K562 (cell line): ENCODE measurements around the gene ADAM10. TPM values are rescaled to one million over a fixed set of nuclear protein-coding genes. Genes with fewer than 3 reads are reported as not detected.
A peak's percentile ranks its signal among the peaks of the same experiment; 100 is the strongest.

Source experiments
- ATAC-seq: fragments of 200-7000 bp; cut with Tn5 transposase; 3 replicates; pipeline ENCODE4 v1.9.1; 2020; ENCODE audit warnings: moderate library complexity
- BruUV-seq: library from RNA; stranded (reverse); fragments of 400-500 nt; replicated peaks from 2 replicates; lab custom pipeline; 2021; lab: Mats Ljungman, UMichigan
- CTCF ChIA-PET: fragments of 300-600 bp; formaldehyde crosslinking; extraction: SDS; loops from one replicate; lab custom pipeline; 2021; ENCODE audit warnings: low intra/inter-chr PET ratio; lab: Yijun Ruan, JAX
- POLR2A ChIA-PET: fragments of 300-600, 350-650 bp; sonication (Branson Sonifier 250); formaldehyde crosslinking; extraction: SDS; loops from one replicate; lab custom pipeline; 2021; ENCODE audit warnings: antibody characterized with exemption, inconsistent platforms; lab: Yijun Ruan, JAX
- DNase-seq, 4 experiments: peaks; one replicate each; pipeline versions ENCODE4 v3.0.0 to v3.0.0-alpha.2; 2011 to 2018; ENCODE audit warnings: low spot score in 3 of 4, mixed read lengths in 3 of 4; ENCODE audit errors: extremely low read depth in 1 of 4
- FAIRE-seq: peaks from 2 replicates; lab custom pipeline; 2011; peaks lifted over from hg19 to GRCh38; lab: Jason Lieb, UNC
- H2AFZ ChIP-seq: 2 replicates; pipeline ENCODE4 v1.6.0; 2011; ENCODE audit warnings: low read depth, low read length, control low read depth, inconsistent platforms
- H3K27ac ChIP-seq: fragments of 200-600 bp; 3 replicates; pipeline ENCODE4 v1.8.0; 2011; ENCODE audit warnings: low read depth, mild to moderate bottlenecking, control low read depth, inconsistent platforms, low read length, moderate library complexity, mixed read lengths; ENCODE audit errors: extremely low read depth
- H3K27me3 ChIP-seq, 2 experiments: fragments of 300-600 bp in 1 of 2; 2 replicates in 1 of 2; 3 replicates in 1 of 2; pipeline versions ENCODE4 v1.6.0 to v1.8.0; 2011; ENCODE audit warnings: inconsistent platforms in 2 of 2, low read length in 2 of 2, mild to moderate bottlenecking in 1 of 2, mixed read lengths in 1 of 2, moderate library complexity in 1 of 2; ENCODE audit not compliant: control insufficient read depth in 2 of 2, insufficient read depth in 2 of 2
- H3K36me3 ChIP-seq: fragments of 300-600 bp; 3 replicates; pipeline ENCODE4 v1.8.0; 2011; ENCODE audit warnings: mild to moderate bottlenecking, low read length, inconsistent platforms; ENCODE audit not compliant: control insufficient read depth, insufficient read depth
- H3K4me1 ChIP-seq, 2 experiments: fragments of 200-600 bp in 1 of 2; replicated peaks in 1 of 2; 2 replicates in 1 of 2; 3 replicates in 1 of 2; pipeline versions ENCODE4 v1.5.1 to v1.8.0; 2011; ENCODE audit warnings: inconsistent platforms in 2 of 2, low read length in 2 of 2, mild to moderate bottlenecking in 1 of 2, mixed read lengths in 1 of 2, moderate library complexity in 1 of 2; ENCODE audit not compliant: control insufficient read depth in 2 of 2, insufficient read depth in 2 of 2
- H3K4me2 ChIP-seq: 2 replicates; pipeline ENCODE4 v1.6.1; 2011; ENCODE audit warnings: low read length, control low read depth, inconsistent platforms, mixed read lengths; ENCODE audit not compliant: insufficient read depth
- H3K4me3 ChIP-seq: fragments of 200-600 bp; sonication (generic), shearing (Covaris generic); 2 replicates; pipeline ENCODE4 v1.5.1; 2016; ENCODE audit warnings: control low read depth, inconsistent platforms
- H3K79me2 ChIP-seq: fragments of 200-600 bp; 3 replicates; pipeline ENCODE4 v1.8.0; 2011; ENCODE audit warnings: low read length, inconsistent platforms; ENCODE audit not compliant: control insufficient read depth, insufficient read depth
- H3K9ac ChIP-seq, 2 experiments: 2 replicates each; pipeline versions ENCODE4 v1.6.0 to v1.6.1; 2011; ENCODE audit warnings: low read depth in 2 of 2, low read length in 2 of 2, control low read depth in 1 of 2, inconsistent platforms in 1 of 2, mild to moderate bottlenecking in 1 of 2, mixed read lengths in 1 of 2; ENCODE audit not compliant: insufficient read depth in 1 of 2
- H3K9me1 ChIP-seq: one replicate; pipeline ENCODE4 v1.6.0; 2011; ENCODE audit warnings: inconsistent platforms, mild to moderate bottlenecking, low read length, moderate library complexity; ENCODE audit not compliant: control insufficient read depth, insufficient read depth
- H3K9me3 ChIP-seq: replicated peaks from 2 replicates; pipeline ENCODE4 v1.5.1; 2011; ENCODE audit warnings: low read depth, low read length, inconsistent platforms; ENCODE audit not compliant: control insufficient read depth, insufficient read depth
- H4K20me1 ChIP-seq: replicated peaks from 2 replicates; pipeline ENCODE4 v1.6.1; 2011; ENCODE audit warnings: low read length, inconsistent platforms, mixed read lengths; ENCODE audit not compliant: control insufficient read depth, insufficient read depth
- CTCF ChIP-seq, 3 experiments: IDR thresholded peaks in 2 of 3; conservative IDR thresholded peaks in 1 of 3; 2 replicates each; pipeline ENCODE4 v1.5.1; 2011 to 2012; ENCODE audit warnings: low read length in 3 of 3, mild to moderate bottlenecking in 3 of 3, control low read depth in 2 of 3, improper control_type of control experiment in 1 of 3, inconsistent platforms in 1 of 3, low read depth in 1 of 3, mixed read lengths in 1 of 3, moderate library complexity in 1 of 3; ENCODE audit not compliant: insufficient read depth in 2 of 3
- GABPB2 ChIP-seq: fragments of 250-450 bp; sonication (Bioruptor Pico); conservative IDR thresholded peaks from 2 replicates; pipeline ENCODE4 v1.5.1; 2021; ENCODE audit warnings: mild to moderate bottlenecking
- NFATC3 ChIP-seq: fragments of 450-650 bp; IDR thresholded peaks from 2 replicates; pipeline ENCODE4 v1.6.1; 2017; ENCODE audit warnings: mild to moderate bottlenecking
- NR2F6 ChIP-seq: fragments of 450-650 bp; formaldehyde crosslinking; IDR thresholded peaks from 2 replicates; pipeline ENCODE4 v1.4.0; 2020; ENCODE audit warnings: mild to moderate bottlenecking
- NR3C1 ChIP-seq: sonication (generic); formaldehyde crosslinking; IDR thresholded peaks from 2 replicates; pipeline ENCODE4 v1.8.1; 2022; ENCODE audit warnings: missing genetic modification reagents
- PRMT5 ChIP-seq: sonication (generic); formaldehyde crosslinking; IDR thresholded peaks from 2 replicates; pipeline ENCODE4 v1.5.0; 2020; ENCODE audit warnings: missing genetic modification reagents
- ZNF212 ChIP-seq: fragments of 450-650 bp; formaldehyde crosslinking; IDR thresholded peaks from 2 replicates; pipeline ENCODE4 v1.4.0; 2020; ENCODE audit warnings: mild to moderate bottlenecking
- ZNF274 ChIP-seq: IDR thresholded peaks from 2 replicates; pipeline ENCODE4 v1.6.1; 2011; ENCODE audit warnings: low read depth, mild to moderate bottlenecking, low read length, moderate library complexity, borderline replicate concordance
- ZSCAN32 ChIP-seq: fragments of 450-650 bp; formaldehyde crosslinking; IDR thresholded peaks from 2 replicates; pipeline ENCODE4 v1.4.0; 2020; ENCODE audit warnings: mild to moderate bottlenecking, moderate library complexity
- WGBS: fragments of 100-300 bp; shearing (Covaris generic); methylation state at CpG from one replicate; pipeline ENCODE4 v1.1.6; 2016; ENCODE audit warnings: low coverage, mixed read lengths; ENCODE audit not compliant: insufficient coverage; ENCODE audit errors: missing lambda C conversion rate; 5-methylcytosine and 5-hydroxymethylcytosine counted together
- in situ Hi-C: fragments of 300-500 bp; cut with MboI; formaldehyde crosslinking; loops from 4 replicates; pipeline ENCODE4 v1.15.0; 2018; ENCODE audit warnings: inconsistent platforms, mixed read lengths
- intact Hi-C: fragments of 100-400 bp; cut with micrococcal nuclease; formaldehyde crosslinking; loops from 2 replicates; pipeline ENCODE4 v1.14.2; 2022
- polyA plus RNA-seq, 8 experiments: library from polyadenylated mRNA; depleted of rRNA in 4 of 8; stranded (reverse) in 5 of 8; unstranded in 3 of 8; fragments of >200 nt; fragmentation: Nextera tagmentation in 2 of 8; fragmentation: Illumina TruSeq in 1 of 8; extraction: Ambion mirVana in 2 of 8; extraction: Trizol in 1 of 8; gene quantifications; 2 replicates each; pipeline versions ENCODE4 v1.2.1 to v1.2.3, GENCODE V29; 2011 to 2014; ENCODE audit warnings: inconsistent platforms in 1 of 8, missing spikeins in 1 of 8
- total RNA-seq, 7 experiments: library from RNA; depleted of rRNA in 6 of 7; stranded (reverse); fragments of >200 nt in 6 of 7; fragmentation: Illumina TruSeq in 2 of 7; extraction: Trizol in 2 of 7; gene quantifications; 2 replicates each; pipeline versions ENCODE4 v1.2.1 to v1.2.3, GENCODE V29; 2011 to 2021; ENCODE audit warnings: low replicate concordance in 1 of 7
- TF ChIP-seq, protein P1 (sequence below): IDR thresholded peaks from 2 replicates; pipeline ENCODE4 v1.6.1; 2012; ENCODE audit warnings: low read depth, low read length, improper control_type of control experiment, borderline replicate concordance
- TF ChIP-seq, protein P2 (sequence below): sonication (generic); formaldehyde crosslinking; IDR thresholded peaks from 2 replicates; pipeline ENCODE4 v1.8.1; 2023; ENCODE audit warnings: mild to moderate bottlenecking, missing genetic modification reagents

ADAM10 gene
- total and polyA plus RNA-seq, 9 of the 15 experiments (the other 6 are each of a cell fraction or from before 2014, with no cell fraction given), result 11.9 to 152 (median 57.3) TPM

DNA sequence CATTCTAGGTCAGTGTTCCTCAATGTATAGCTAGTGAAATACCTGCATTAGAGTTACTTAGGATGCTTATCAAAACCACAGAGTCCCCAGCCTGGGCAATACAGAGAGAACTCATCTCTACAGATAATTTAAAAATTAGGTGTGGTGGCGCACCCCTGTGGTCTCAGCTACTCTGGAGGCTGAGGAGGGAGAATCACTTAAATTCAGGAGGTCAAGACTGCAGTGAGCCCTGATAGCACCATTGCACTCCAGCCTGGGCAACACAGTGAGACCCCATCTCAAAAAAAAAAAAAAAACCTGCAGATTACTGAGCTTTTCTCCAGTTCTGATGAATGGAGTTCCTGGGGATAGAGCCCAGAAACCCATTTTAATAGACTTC lies 11.5 kb upstream of the ADAM10 start (continued):
- TF ChIP-seq, protein P1, sequence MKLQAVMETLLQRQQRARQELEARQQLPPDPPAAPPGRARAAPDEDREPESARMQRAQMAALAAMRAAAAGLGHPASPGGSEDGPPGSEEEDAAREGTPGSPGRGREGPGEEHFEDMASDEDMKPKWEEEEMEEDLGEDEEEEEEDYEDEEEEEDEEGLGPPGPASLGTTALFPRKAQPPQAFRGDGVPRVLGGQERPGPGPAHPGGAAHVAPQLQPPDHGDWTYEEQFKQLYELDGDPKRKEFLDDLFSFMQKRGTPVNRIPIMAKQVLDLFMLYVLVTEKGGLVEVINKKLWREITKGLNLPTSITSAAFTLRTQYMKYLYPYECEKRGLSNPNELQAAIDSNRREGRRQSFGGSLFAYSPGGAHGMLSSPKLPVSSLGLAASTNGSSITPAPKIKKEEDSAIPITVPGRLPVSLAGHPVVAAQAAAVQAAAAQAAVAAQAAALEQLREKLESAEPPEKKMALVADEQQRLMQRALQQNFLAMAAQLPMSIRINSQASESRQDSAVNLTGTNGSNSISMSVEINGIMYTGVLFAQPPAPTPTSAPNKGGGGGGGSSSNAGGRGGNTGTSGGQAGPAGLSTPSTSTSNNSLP, result no peak
- no peak for TF ChIP-seq ZSCAN32
- no peak for TF ChIP-seq NFATC3

DNA sequence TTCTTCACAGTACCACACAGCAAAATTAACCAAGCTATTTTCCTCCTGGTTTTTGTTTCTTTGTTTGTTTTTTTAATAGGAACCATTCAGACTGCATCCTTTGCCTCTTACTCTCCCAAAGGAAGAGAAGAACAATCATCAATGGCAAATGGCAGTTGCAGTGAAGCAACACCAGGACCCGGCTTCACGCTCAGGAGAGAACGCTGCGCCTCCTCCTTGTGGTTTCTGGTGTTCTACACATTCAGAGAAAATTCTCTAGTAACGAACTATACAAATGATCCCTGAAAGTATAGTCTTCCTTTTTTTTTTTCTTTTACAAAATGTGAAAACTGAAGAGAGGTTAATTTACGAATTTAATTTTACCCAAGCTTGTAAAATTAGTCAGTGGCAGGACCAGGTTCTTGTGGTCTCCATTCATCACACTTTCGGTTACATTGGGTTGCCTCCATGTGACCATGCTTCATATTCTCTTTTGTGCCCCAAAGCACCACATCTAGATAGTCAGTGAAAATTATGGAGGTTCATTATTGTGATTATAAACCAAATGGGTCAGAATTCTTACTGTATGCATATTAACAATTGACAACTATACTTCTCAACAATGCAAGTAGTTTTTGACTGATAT lies 11.0 kb upstream of the ADAM10 start:
- Histone ChIP-seq H3K79me2 (no peaks in the 10 kb centered on the region), H4K20me1 (no peaks in the 10 kb centered on the region), H3K4me2 (no peak overlapping the region), H3K9me1 (no peaks in the 10 kb centered on the region), H3K27ac (no peak overlapping the region), H3K9me3 (peaks cover 2% of the 10 kb centered on the region), H3K27me3 (no peaks in the 10 kb centered on the region), H3K36me3 (no peaks in the 10 kb centered on the region), H2AFZ (no peak overlapping the region), H3K4me1 (no peaks in the 10 kb centered on the region), H3K9ac (no peak overlapping the region), H3K4me3 (no peak overlapping the region)
- intact Hi-C loops, result no loop called here
- POLR2A ChIA-PET, result interaction anchor here (0.9 to 1.9 kb wide), 3 partner anchors 9 to 11 kb away, joined by 3 to 5 read pairs (median 4); partner anchors contain the start of gene MINDY2
- WGBS, result 73% methylated on average over 7 of the region's 7 CpGs
- in situ Hi-C loops, result no loop called here
- TF ChIP-seq CTCF (IDR thresholded peaks at IDR 0.05 in 2 of 3, conservative IDR thresholded peaks at IDR 0.05 in 1 of 3; ENCODE audit: insufficient read depth in 2 of 3, low read depth in 1 of 3, low read length in 3 of 3) (peak in 2 of 3 experiments; percentile 8 to 11; a peak in 1 of 6 replicates), ZNF274 (no peak), ZNF212 (CRISPR knock-in tag) (no peak), NR2F6 (no peak), NR3C1 (CRISPR knock-in tag) (no peak), GABPB2 (CRISPR knock-in tag) (no peak), PRMT5 (CRISPR knock-in tag) (no peak)
- TF ChIP-seq, protein P2, sequence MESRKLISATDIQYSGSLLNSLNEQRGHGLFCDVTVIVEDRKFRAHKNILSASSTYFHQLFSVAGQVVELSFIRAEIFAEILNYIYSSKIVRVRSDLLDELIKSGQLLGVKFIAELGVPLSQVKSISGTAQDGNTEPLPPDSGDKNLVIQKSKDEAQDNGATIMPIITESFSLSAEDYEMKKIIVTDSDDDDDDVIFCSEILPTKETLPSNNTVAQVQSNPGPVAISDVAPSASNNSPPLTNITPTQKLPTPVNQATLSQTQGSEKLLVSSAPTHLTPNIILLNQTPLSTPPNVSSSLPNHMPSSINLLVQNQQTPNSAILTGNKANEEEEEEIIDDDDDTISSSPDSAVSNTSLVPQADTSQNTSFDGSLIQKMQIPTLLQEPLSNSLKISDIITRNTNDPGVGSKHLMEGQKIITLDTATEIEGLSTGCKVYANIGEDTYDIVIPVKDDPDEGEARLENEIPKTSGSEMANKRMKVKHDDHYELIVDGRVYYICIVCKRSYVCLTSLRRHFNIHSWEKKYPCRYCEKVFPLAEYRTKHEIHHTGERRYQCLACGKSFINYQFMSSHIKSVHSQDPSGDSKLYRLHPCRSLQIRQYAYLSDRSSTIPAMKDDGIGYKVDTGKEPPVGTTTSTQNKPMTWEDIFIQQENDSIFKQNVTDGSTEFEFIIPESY (CRISPR knock-in tag), result 0 out of 2 replicates have a peak, but pooled peaks have one; percentile 39
- FAIRE-seq (no peak), ATAC-seq (no peak), DNase-seq (no peak)
- no TSS peak for BruUV-seq
- CTCF ChIA-PET, result interaction anchor here (1.1 kb wide), 1 partner anchor 533 kb away, joined by 3 read pairs; no protein-coding TSS in a partner anchor
